NCI-H524 (cell line): ENCODE data around the gene LHB.

Source experiments
- DNase-seq, 2 experiments: peaks; one replicate each; lab custom pipeline; 2025; lab: John Stamatoyannopoulos, UW

The LHB gene

DNA sequence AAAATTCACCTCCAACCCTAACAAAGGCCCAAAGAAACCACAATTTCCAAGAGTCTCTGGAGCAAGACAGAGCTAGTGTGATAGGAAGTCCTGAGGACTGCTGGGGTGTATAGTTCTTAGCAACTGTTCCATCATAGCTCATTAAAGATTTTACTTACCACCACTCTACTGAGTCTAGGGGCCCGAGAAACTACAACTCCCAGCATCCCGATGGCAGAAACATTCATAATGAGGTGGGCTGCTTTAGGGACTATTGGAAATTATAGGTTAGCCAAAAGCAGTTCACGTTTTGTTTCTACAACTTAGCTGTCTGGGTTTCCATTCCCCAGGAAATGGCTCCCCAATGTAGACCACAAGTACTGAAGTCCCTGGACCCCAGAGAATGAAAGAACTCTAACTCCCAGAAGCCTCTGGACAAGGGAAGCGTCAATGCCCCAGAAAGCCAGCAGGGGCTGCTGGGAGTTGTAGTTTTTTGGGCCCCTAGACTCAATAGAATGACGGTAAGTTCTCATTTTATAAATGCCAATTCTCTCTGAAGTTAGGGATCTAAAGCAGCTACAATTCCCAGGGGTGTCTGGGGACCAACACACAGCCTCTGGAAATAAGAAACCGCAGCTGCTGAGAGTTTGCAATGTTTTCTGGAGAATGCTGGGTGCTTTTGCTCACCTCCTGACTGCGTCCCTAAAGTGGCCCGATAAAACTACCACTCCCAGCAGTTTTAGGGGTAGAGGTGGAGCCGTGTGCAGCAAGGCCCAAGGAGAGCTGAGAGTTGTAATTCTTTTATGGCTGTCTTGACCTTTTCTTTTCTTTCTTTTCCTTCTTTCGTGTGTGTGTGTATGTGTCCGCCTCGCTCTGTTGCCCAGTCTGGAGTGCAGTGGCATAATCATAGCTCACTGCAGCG is 40.7 kb downstream of the LHB start:
- peak; percentile 63 to 70 for DNase-seq

DNA sequence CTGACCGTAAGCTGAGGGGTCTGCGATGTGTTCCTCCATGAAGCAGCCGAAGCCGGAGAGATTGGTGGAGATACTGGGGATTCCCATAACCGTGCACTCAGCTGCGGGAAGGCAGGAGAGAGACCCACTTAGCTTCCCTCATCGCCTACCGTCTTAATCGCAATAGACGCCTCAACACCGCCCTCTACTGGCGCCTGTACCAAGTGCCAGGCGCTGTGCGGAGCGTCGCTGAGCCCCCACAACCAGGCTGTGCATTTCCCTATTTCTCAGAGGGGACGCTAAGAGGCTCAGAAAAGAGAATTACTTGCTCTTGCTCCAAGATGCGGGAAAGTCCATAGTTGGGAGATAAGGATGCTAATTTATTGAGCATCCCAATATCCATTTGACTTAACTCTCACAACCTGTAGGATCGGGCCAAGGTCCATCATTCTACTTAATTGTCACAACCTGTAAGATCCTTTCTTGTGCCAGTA is 45.9 kb downstream of the LHB start:
- peak; percentile 63 to 85 for DNase-seq

DNA sequence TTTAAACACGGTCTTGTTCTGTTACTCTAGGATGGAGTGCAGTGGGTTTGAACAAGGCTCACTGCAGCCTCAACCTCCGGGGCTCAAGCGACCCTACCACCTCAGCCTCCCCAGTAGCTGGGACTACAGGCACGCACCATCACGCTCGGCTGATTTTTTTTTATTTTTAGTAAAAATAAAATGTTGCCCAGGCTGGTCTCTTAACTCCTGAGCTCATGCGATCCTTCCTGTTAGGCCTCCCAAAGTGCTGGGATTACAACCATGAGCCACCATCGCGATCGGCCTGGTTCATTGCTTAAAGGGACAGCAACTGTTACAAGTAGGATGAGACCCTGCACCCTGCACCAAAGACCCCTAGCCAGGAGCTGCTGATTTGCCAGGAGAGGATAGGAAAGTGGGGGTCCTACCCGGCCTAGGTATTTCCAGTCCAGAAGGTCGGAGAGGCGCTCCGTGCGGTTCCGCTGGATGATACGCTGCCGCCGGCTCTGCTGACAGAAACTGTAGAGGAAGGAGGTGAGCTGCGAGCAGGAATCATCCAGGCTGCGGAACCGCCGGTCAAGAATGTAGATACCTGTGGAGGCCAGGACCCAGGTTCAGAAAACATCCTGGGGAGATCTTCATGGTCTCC is 46.6 kb downstream of the LHB start:
- no peak for DNase-seq

DNA sequence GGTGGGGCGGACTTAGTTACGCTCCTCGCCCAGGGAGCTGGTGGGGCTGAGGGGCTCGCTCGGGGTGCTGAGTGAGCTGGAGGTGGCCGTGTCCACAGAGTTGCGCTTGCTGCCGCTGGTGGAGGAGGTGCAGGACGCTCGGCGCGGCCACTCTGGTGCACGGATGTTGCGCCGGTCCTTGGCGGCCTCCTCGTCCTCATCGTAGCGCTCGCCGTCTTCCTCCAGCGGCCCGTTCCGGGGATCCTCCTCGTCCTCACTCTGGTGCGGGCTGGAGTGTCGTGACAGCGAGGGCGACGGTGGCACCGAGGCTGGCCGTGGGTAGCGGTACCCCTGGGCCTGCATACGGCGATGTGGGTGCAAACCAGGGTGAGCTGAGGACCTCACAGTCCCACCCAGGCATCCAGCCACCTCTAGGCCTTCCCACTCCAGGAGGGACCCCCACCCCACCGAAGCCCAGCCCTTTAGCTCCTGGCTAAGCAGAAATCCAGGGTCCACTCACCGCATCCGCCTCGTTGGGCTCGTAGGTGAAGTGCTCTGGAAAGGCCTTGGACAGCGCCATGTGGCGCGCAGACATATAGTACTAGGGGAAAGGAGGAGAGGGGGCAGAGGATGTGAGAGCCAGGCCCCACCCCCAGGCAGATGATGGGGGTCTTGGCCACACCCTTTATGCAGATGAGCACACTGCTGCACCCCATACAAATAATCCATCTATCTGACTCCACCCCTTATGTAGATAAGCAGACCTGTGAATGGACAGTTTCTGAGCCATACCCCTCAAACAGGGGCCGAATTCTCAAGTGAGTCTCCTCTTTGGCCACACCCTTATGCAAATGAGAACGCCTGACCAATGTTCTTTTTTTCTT is 47.4 kb downstream of the LHB start:
- no peak for DNase-seq

DNA sequence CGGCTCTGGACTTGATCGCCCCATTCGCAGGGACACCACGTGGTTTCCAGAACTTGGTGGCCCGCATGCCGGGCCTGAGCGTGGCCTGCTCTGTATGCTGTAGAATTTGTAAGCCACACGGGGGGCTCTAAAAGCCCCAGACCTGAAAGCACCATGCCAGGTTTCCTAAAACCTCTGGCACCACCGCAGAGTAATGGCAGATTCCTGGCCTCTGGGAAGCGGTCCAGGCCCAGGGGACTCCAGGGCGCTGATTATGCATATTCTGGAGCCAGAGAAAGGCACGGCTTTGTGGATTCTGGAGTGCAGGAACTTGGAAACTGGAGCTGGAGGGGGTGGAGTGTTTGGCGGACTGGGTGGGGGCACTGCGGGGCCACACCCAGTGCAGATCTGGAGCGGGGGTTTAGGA is 48.1 kb downstream of the LHB start:
- no peak for DNase-seq

DNA sequence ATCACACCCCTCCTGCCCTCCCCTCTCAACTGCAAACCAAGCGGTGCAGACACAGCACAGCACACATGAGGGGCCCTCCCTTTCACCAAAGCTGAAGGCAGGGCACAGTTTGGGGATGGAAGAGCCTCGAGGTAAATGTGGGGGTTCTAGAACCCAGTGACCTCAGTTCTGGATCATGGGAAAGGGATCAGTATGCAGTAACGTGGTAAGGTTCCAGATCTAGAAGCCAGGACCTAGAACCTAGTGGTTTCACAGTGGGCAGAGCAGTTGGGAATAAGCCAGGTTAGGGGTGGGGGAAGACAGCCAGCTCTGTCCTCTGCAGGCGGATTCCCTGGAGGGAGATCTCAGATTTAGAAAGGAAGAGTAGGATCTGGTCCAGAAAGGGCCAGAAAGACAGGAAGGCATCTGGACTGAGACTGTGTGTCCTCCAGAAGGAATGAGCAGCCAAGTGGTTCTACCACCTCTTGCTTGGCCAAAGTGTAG is 48.7 kb downstream of the LHB start:
- no peak for DNase-seq

DNA sequence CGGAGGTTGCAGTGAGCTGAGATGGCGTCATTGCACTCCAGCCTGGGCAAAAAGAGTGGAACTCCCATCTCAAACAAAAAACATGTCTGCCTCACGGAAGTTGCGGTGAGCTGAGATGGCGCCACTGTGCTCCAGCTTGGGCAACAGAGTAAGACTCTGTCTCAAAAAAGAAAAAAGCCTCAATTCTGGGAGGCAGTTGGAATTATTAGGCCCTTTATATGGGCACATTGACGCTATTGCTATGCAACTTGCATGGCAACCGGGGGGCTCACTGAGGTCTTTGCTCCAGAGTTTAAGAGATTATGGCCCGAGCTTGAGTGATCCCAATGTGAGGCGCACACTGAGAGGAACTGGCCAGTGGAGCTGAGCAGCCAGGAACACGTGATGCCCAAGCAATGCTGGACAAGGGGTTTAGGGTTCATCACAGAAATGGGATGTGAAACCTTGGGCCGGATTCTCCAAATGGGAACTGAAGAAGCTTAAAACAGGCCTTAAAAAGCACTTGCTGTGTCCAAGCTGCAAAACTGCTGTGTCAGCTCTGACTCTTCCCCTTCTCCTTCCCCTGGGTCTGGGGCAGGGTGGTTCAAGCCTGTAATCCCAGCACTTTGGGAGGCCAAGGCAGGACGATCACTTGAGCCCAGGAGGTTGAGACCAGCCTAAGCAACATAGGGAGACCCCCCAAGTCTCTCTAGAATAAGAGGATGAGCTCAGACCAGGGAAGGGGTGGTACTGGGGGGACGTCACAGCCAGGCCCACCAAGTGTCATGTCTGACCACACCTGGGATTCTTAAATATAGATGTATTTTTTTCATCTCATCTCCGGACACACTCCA is 49.3 kb downstream of the LHB start:
- no peak for DNase-seq

DNA sequence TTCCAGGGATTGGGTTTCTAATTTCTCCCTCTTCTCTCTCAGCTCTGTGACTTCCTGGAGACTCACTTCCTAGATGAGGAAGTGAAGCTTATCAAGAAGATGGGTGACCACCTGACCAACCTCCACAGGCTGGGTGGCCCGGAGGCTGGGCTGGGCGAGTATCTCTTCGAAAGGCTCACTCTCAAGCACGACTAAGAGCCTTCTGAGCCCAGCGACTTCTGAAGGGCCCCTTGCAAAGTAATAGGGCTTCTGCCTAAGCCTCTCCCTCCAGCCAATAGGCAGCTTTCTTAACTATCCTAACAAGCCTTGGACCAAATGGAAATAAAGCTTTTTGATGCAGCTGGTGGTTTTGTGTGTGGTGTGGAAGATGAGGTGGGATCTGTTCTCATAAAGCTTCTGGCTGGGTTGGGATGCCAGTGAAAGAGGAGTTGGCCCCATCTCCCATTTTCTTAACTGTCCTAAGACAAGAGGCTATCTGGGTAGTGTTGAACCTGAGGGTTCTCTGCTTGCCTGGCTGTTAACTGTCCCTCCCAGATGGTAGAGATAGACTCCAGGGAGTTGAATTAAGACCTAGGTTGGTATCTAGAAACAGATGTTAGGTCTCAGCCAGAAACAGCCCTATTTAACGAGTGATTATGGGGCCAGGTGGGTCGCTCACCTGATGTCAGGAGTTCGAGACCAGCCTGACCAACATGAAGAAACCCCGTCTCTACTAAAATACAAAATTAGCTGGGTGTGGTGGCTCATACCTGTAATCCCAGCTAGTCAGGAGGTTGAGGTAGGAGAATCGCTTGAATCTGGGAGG is 50.1 kb downstream of the LHB start:
- no peak for DNase-seq
